Panc1 (cell line): ENCODE data around the gene RAB14. TPM values are rescaled to one million over a fixed set of nuclear protein-coding genes. Genes with fewer than 3 reads are reported as not detected.
A peak's percentile ranks its signal among the peaks of the same experiment; 100 is the strongest.

Source experiments
- ATAC-seq: fragments of 200-7000 bp; cut with Tn5 transposase; 2 replicates; pipeline ENCODE4 v1.9.1; 2020; ENCODE audit warnings: mild to moderate bottlenecking, moderate library complexity
- BruUV-seq: library from RNA; stranded (reverse); fragments of 400-500 nt; replicated peaks from 2 replicates; lab custom pipeline; 2021; lab: Mats Ljungman, UMichigan
- CTCF ChIA-PET: fragments of 300-600 bp; sonication (Branson Sonifier 250); formaldehyde crosslinking; loops from one replicate; lab custom pipeline; 2022; ENCODE audit warnings: antibody characterized with exemption; lab: Charles Lee
- POLR2A ChIA-PET: fragments of 300-600 bp; sonication (Branson Sonifier 250); formaldehyde crosslinking; loops from one replicate; lab custom pipeline; 2022; ENCODE audit warnings: antibody characterized with exemption; lab: Charles Lee
- DNase-seq: peaks from one replicate; pipeline ENCODE4 v3.0.0-alpha.2; 2010; ENCODE audit warnings: low read depth, low spot score
- H3K27ac ChIP-seq: 2 replicates; pipeline ENCODE4 v1.5.1; 2011; ENCODE audit warnings: mild to moderate bottlenecking, low read length, inconsistent platforms
- H3K27me3 ChIP-seq: fragments of 200-500 bp; sonication (Bioruptor generic); 2 replicates; pipeline ENCODE4 v1.6.0; 2014; ENCODE audit warnings: low read length, inconsistent platforms; ENCODE audit not compliant: control insufficient read depth, insufficient read depth
- H3K36me3 ChIP-seq: fragments of 200-500 bp; sonication (Bioruptor generic); 2 replicates; pipeline ENCODE4 v1.5.1; 2014; ENCODE audit warnings: inconsistent platforms, mild to moderate bottlenecking, low read length, moderate library complexity; ENCODE audit not compliant: control insufficient read depth, insufficient read depth
- H3K4me1 ChIP-seq: 2 replicates; pipeline ENCODE4 v1.5.1; 2011; ENCODE audit warnings: inconsistent platforms, mild to moderate bottlenecking, low read length, moderate library complexity; ENCODE audit not compliant: control insufficient read depth, insufficient read depth
- H3K4me3 ChIP-seq, 2 experiments: 2 replicates each; pipeline ENCODE4 v1.5.1; 2011 to 2012; ENCODE audit warnings: low read depth in 2 of 2, low read length in 2 of 2, mild to moderate bottlenecking in 2 of 2, inconsistent platforms in 1 of 2, moderate library complexity in 1 of 2
- H3K9me3 ChIP-seq: fragments of 200-500 bp; sonication (Bioruptor generic); 2 replicates; pipeline ENCODE4 v1.5.1; 2014; ENCODE audit warnings: low read depth, mild to moderate bottlenecking, inconsistent platforms, low read length, moderate library complexity; ENCODE audit not compliant: control insufficient read depth, insufficient read depth
- POLR2AphosphoS5 ChIP-seq: IDR thresholded peaks from 2 replicates; pipeline ENCODE4 v1.6.1; 2012; ENCODE audit warnings: mild to moderate bottlenecking, low read depth, low read length, moderate library complexity
- REST ChIP-seq, 2 experiments: IDR thresholded peaks; 2 replicates each; pipeline ENCODE4 v1.6.1; 2011 to 2012; ENCODE audit warnings: low read depth in 2 of 2, control low read depth in 1 of 2, low read length in 1 of 2, mild to moderate bottlenecking in 1 of 2, moderate library complexity in 1 of 2; ENCODE audit not compliant: insufficient read depth in 1 of 2
- SIN3A ChIP-seq: IDR thresholded peaks from 2 replicates; pipeline ENCODE4 v1.6.1; 2012; ENCODE audit warnings: low read depth, mild to moderate bottlenecking, low read length, moderate library complexity, borderline replicate concordance; ENCODE audit not compliant: insufficient read depth
- TCF7L2 ChIP-seq: IDR thresholded peaks from 2 replicates; pipeline ENCODE4 v1.6.1; 2011; ENCODE audit warnings: mild to moderate bottlenecking, low read depth, low read length, inconsistent platforms
- in situ Hi-C: cut with HindIII; loops from 2 replicates; pipeline ENCODE4 v1.10.0; 2016; ENCODE audit warnings: low sequenced_read_pairs, low pct_unique_long_range_greater_than_20kb
- intact Hi-C: fragments of 100-400 bp; cut with micrococcal nuclease; formaldehyde crosslinking; loops from one replicate; pipeline ENCODE4 v1.10.0; 2022; ENCODE audit not compliant: unreplicated experiment
- total RNA-seq: library from RNA; stranded (reverse); gene quantifications from one replicate; pipeline ENCODE4 v1.2.1, GENCODE V29; 2021; ENCODE audit not compliant: unreplicated experiment
- TF ChIP-seq, protein P1 (sequence below): fragments of 450-650 bp; IDR thresholded peaks from 2 replicates; pipeline ENCODE4 v1.5.1; 2017; ENCODE audit warnings: mild to moderate bottlenecking

Gene RAB14
- total RNA-seq, 1 experiment from 2014 or later, result 42.7 TPM

DNA sequence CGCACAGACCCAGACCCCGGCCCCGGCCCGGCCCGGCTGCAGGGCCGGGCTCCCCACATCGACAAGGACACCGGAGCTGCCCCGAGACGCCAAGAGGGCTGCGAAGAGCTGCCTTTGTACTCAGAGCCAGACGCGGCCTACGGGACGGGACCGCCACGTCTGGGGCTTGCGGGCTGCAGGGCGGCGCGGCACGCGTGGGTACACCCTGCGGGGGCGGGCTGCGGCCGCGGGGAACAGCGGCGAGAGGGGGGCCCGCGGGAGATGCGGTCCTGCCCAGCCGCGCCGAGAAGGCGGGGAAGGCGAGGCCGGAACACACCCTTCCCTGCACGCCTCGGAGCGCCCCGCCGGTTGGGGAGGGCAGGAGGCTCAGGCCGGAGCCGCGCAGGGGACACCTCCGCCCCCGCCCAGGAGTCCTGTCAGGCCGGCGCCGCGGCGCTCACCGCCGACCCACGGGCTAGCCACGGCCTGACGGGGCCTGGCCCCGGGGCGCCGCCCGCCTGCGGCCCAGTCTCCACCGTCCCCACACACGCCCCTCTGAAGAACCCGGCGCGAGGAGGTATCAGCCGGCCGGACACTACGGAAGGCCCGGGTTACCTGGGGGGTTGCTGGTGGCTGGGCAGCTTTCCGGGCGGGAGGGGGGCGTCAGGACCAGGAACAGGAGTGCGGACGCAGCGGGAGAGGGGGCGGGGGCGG is 478 bp downstream of the RAB14 start:
- no peak for TF ChIP-seq POLR2AphosphoS5
- TF ChIP-seq, protein P1, sequence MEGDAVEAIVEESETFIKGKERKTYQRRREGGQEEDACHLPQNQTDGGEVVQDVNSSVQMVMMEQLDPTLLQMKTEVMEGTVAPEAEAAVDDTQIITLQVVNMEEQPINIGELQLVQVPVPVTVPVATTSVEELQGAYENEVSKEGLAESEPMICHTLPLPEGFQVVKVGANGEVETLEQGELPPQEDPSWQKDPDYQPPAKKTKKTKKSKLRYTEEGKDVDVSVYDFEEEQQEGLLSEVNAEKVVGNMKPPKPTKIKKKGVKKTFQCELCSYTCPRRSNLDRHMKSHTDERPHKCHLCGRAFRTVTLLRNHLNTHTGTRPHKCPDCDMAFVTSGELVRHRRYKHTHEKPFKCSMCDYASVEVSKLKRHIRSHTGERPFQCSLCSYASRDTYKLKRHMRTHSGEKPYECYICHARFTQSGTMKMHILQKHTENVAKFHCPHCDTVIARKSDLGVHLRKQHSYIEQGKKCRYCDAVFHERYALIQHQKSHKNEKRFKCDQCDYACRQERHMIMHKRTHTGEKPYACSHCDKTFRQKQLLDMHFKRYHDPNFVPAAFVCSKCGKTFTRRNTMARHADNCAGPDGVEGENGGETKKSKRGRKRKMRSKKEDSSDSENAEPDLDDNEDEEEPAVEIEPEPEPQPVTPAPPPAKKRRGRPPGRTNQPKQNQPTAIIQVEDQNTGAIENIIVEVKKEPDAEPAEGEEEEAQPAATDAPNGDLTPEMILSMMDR, result no peak
- TF ChIP-seq SIN3A, result no peak
- TF ChIP-seq REST (IDR thresholded peaks at IDR 0.05; ENCODE audit: insufficient read depth in 1 of 2, low read depth in 2 of 2, low read length in 1 of 2), result no peak
- no peak for TF ChIP-seq TCF7L2
- H3K9me3 ChIP-seq, result no peaks in the 10 kb centered on the region
- peak; percentile 73 for ATAC-seq
- intact Hi-C loops (no loop called here), in situ Hi-C loops (no loop called here)
- peaks cover 2% of the 10 kb centered on the region; the same call in 1 of the 2 replicates for H3K36me3 ChIP-seq
- ChIA-PET POLR2A (no interaction called here), CTCF (interaction anchor here (0.6 kb wide), 1 partner anchor 21 kb away, joined by 4 read pairs; no protein-coding TSS in a partner anchor)
- peak overlapping the region; percentile 76 for H3K27ac ChIP-seq
- H3K27me3 ChIP-seq, result no peaks in the 10 kb centered on the region
- H3K4me1 ChIP-seq, result peaks cover 14% of the 10 kb centered on the region
- H3K4me3 ChIP-seq, result peak overlapping the region; percentile 82 to 85
- no peak for DNase-seq
- no TSS peak for BruUV-seq

GRCh38 chr9:121200356-121200755 is 1.3 kb downstream of the RAB14 start:
- in situ Hi-C loops (no loop called here), intact Hi-C loops (no loop called here)
- Histone ChIP-seq H3K9me3 (no peaks in the 10 kb centered on the region), H3K36me3 (peaks cover 2% of the 10 kb centered on the region; the same call in 1 of the 2 replicates), H3K27ac (peak overlapping the region; percentile 76), H3K4me3 (peak overlapping the region; percentile 82 to 85), H3K4me1 (peaks cover 14% of the 10 kb centered on the region), H3K27me3 (no peaks in the 10 kb centered on the region)
- ChIA-PET POLR2A (no interaction called here), CTCF (no interaction called here)
- DNase-seq (no peak), ATAC-seq (no peak)
- BruUV-seq, result no TSS peak
- TF ChIP-seq SIN3A, result no peak
- no peak for TF ChIP-seq REST (IDR thresholded peaks at IDR 0.05; ENCODE audit: insufficient read depth in 1 of 2, low read depth in 2 of 2, low read length in 1 of 2)
- TF ChIP-seq POLR2AphosphoS5, result no peak
- TF ChIP-seq, protein P1, result no peak
- TF ChIP-seq TCF7L2, result no peak
